Upper lobe of right lung (tissue), 1 donor: Measurements from ENCODE around the gene ANO10. TPM values are rescaled to one million over a fixed set of nuclear protein-coding genes. Genes with fewer than 3 reads are reported as not detected.

Source experiments
- ATAC-seq: fragments of 200-7000 bp; cut with Tn5 transposase; one replicate; pipeline ENCODE4 v1.9.1; 2020; ENCODE audit warnings: mild to moderate bottlenecking, moderate library complexity
- DNase-seq: peaks from one replicate; pipeline ENCODE4 v3.0.0-alpha.2; 2020
- H3K27ac ChIP-seq: fragments of 200-600 bp; one replicate; pipeline ENCODE4 v1.8.0; 2022
- H3K27me3 ChIP-seq: fragments of 200-600 bp; one replicate; pipeline ENCODE4 v1.8.0; 2022; ENCODE audit warnings: mild to moderate bottlenecking
- H3K36me3 ChIP-seq: fragments of 200-600 bp; one replicate; pipeline ENCODE4 v1.8.0; 2022
- H3K4me1 ChIP-seq: fragments of 200-600 bp; one replicate; pipeline ENCODE4 v1.8.0; 2022
- H3K4me3 ChIP-seq: fragments of 200-600 bp; one replicate; pipeline ENCODE4 v1.8.0; 2022; ENCODE audit warnings: mild to moderate bottlenecking
- H3K9me3 ChIP-seq: fragments of 200-600 bp; one replicate; pipeline ENCODE4 v1.8.0; 2022
- intact Hi-C: fragments of 100-400 bp; cut with DNase I; formaldehyde crosslinking; loops from one replicate; pipeline ENCODE4 v1.11.0; 2022
- total RNA-seq: library from RNA; stranded (reverse); fragmentation: NEBNext Ultra II Directional; extraction: Animal tissue kit (Norgen Biotek cat#: 25700); gene quantifications from one replicate; pipeline ENCODE4 v1.2.1, GENCODE V29; 2021
- TF ChIP-seq, protein P1 (sequence below): fragments of 200-600 bp; IDR thresholded peaks from one replicate; pipeline ENCODE4 v1.8.0; 2022; ENCODE audit warnings: antibody characterized with exemption
- donor health status: DM: no; HTN: yes; CAD: no; lungs with severe emphysema.

Gene ANO10
- total RNA-seq, 1 donor from 2014 or later = 30.6 TPM

DNA sequence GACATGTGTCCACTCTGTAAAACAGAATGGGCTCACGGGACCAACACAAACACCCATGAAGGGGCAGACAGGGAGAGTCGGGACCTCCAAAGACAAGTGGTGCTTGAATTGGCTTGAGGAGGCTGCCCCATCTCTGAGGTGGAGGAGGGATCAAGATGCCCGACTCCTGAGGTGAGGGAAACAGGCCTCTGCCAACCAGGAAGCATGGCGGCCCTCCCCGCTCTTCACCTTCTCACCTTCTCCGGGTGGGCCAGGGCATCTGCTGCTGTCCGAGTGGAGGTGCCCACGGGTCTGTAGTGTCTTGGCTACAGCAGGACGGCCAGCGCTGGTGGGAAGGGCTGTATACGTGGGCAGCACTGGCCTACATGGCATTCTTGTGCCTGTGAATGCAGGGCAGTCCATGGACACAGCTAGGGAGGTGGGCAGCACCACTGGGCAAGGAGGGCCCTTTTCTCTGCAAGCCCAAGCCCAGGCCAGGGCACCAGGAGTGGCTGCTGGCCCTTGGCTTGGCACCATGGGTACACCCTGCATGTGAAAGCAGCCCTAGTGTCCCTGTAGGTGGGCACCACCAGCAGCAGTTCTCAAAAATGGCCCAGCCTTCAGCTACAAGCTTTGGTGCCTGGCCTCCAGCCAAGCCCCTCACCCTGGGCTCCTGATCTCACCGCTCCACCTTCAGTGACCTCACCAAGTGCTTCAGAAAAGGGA is 256.1 kb downstream of the ANO10 start:
- no peak for DNase-seq
- ATAC-seq = no peak
- Histone ChIP-seq H3K4me3 (no peak overlapping the region), H3K4me1 (peaks cover 5% of the 10 kb centered on the region), H3K36me3 (no peaks in the 10 kb centered on the region), H3K27me3 (no peaks in the 10 kb centered on the region), H3K27ac (no peak overlapping the region), H3K9me3 (no peaks in the 10 kb centered on the region)
- intact Hi-C loops = no loop called here
- TF ChIP-seq, protein P1, sequence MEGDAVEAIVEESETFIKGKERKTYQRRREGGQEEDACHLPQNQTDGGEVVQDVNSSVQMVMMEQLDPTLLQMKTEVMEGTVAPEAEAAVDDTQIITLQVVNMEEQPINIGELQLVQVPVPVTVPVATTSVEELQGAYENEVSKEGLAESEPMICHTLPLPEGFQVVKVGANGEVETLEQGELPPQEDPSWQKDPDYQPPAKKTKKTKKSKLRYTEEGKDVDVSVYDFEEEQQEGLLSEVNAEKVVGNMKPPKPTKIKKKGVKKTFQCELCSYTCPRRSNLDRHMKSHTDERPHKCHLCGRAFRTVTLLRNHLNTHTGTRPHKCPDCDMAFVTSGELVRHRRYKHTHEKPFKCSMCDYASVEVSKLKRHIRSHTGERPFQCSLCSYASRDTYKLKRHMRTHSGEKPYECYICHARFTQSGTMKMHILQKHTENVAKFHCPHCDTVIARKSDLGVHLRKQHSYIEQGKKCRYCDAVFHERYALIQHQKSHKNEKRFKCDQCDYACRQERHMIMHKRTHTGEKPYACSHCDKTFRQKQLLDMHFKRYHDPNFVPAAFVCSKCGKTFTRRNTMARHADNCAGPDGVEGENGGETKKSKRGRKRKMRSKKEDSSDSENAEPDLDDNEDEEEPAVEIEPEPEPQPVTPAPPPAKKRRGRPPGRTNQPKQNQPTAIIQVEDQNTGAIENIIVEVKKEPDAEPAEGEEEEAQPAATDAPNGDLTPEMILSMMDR = no peak

DNA sequence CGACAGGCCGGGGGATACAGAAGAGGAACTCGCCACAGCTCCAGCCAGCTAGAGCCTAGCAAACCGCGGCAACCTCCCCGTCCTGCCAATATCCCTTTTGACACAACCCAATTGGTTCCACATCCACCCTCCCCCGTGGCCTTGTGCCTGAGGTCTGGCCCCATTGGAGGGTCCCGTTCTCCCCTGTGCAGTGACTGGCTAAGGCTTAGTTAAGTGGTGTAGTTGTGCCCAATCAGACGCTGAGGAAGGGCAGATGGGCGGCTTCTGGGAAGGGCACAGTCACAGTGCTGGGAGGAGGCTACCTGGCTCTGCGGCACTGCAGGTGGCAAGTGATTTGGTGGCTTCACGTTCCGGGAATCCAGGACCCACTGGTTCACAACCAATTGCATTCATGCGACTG is 256.9 kb downstream of the ANO10 start:
- no peak overlapping the region for H3K27ac ChIP-seq
- H3K9me3 ChIP-seq = no peaks in the 10 kb centered on the region
- intact Hi-C loops = no loop called here
- TF ChIP-seq, protein P1 = no peak
- peaks cover 5% of the 10 kb centered on the region for H3K4me1 ChIP-seq
- H3K4me3 ChIP-seq = no peak overlapping the region
- H3K27me3 ChIP-seq = no peaks in the 10 kb centered on the region
- H3K36me3 ChIP-seq = no peaks in the 10 kb centered on the region
- ATAC-seq (no peak), DNase-seq (no peak)

DNA sequence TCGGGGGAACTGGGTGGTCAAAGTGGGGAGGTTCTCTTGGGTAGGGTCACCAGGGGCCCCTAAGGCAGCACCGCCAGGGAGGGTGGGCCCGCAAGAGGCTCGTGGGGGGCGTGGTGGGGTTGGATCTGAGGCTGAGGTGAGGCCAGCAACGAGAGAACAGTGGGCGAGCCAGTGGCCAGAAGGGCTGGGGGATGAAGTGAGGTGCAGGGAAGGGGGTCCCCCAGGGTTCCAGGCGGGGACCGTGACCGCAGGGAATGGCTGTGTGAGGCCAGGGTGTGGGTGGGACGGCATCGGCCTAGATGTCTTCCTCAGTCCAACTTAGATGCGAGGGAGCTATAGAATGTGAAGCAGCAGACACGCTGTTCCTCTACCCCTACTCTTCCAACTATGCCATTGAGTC is 257.3 kb downstream of the ANO10 start:
- H3K27ac ChIP-seq = no peak overlapping the region
- H3K4me3 ChIP-seq = no peak overlapping the region
- ATAC-seq = no peak
- peaks cover 5% of the 10 kb centered on the region for H3K4me1 ChIP-seq
- no peaks in the 10 kb centered on the region for H3K36me3 ChIP-seq
- H3K9me3 ChIP-seq = no peaks in the 10 kb centered on the region
- TF ChIP-seq, protein P1 = no peak
- intact Hi-C loops = no loop called here
- no peak for DNase-seq
- no peaks in the 10 kb centered on the region for H3K27me3 ChIP-seq

DNA sequence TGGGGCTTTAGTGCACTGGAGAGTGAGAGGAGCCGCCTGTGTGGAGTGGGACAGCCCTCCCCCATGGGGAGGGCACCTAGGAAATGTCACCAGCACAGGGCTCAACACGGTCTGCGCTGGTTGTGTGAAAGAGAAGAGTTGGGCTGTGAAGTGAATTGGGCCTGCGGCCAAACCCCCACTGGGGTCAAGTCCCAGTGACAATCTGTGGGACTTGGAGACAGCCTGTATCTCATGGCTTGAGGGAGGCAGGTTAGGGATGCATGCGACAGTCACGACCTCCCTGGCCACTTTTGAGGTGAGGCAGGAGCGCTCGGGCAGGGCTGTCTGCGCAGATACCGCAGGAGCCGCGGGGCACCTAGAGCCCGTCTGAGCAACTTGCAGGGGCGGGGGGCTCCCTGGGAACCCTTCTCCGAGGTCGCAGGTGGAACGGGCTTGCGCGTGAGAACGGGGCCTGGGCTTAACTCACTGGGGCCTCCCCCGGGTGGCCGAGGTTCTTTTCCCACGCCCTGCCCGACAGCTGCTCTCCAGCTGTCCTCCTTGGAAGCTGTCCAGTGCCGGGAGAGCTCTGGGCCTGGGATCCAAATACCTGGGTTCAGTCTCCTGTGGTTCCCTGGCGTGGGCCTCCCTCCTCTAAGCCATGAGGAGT is 258.1 kb downstream of the ANO10 start:
- TF ChIP-seq, protein P1 = no peak
- H3K27ac ChIP-seq = no peak overlapping the region
- ATAC-seq = peak; percentile 4
- H3K4me1 ChIP-seq = peaks cover 5% of the 10 kb centered on the region
- no peaks in the 10 kb centered on the region for H3K9me3 ChIP-seq
- no peaks in the 10 kb centered on the region for H3K27me3 ChIP-seq
- intact Hi-C loops = no loop called here
- DNase-seq = no peak
- H3K36me3 ChIP-seq = no peaks in the 10 kb centered on the region
- no peak overlapping the region for H3K4me3 ChIP-seq

DNA sequence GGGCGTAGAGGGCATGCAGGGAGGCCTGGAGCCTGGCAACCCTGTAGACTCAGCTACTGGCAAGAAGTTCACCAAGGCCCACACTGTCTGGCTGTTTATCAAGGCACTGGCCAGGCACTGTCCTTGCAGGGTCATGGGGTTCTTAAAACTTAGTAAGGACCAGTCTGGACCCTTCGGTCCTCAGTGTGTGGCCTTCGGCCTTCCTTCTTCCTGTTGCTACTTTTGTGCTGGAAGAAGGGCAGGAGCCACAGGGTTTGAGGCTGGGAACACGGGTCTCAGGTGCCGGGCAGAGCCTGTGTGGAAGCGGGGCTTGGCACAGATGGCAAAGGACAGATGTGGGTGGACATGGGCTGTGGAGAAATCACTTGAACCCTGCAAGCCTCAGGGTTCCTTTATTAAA is 258.9 kb downstream of the ANO10 start:
- ATAC-seq (no peak), DNase-seq (no peak)
- intact Hi-C loops = no loop called here
- H3K27ac ChIP-seq = no peak overlapping the region
- H3K27me3 ChIP-seq = no peaks in the 10 kb centered on the region
- peaks cover 5% of the 10 kb centered on the region for H3K4me1 ChIP-seq
- TF ChIP-seq, protein P1 = no peak
- H3K9me3 ChIP-seq = no peaks in the 10 kb centered on the region
- no peak overlapping the region for H3K4me3 ChIP-seq
- H3K36me3 ChIP-seq = no peaks in the 10 kb centered on the region
